Liver (tissue), 9 donors: ENCODE measurements around the gene LHFPL6. TPM values are rescaled to one million over a fixed set of nuclear protein-coding genes. Genes with fewer than 3 reads are reported as not detected.

ENCODE experiments used
- DNase-seq: peaks from one replicate; pipeline ENCODE4 v3.0.0-alpha.2; 2017; ENCODE audit warnings: low spot score
- H3K27ac ChIP-seq, 2 donors: one replicate each; pipeline ENCODE4 v1.7.0; 2013; ENCODE audit warnings: inconsistent platforms in 2 of 2, low read length in 2 of 2, control low read depth in 1 of 2, low read depth in 1 of 2, mild to moderate bottlenecking in 1 of 2
- H3K27me3 ChIP-seq, 4 donors: one replicate each; pipeline versions ENCODE4 v1.6.1 to v1.7.0; 2013; ENCODE audit warnings: low read length in 3 of 4, inconsistent platforms in 1 of 4, mild to moderate bottlenecking in 1 of 4, moderate library complexity in 1 of 4; ENCODE audit not compliant: control insufficient read depth in 4 of 4, insufficient read depth in 4 of 4
- H3K36me3 ChIP-seq, 4 donors: one replicate each; pipeline versions ENCODE4 v1.6.1 to v1.7.0; 2013; ENCODE audit warnings: low read length in 3 of 4, mild to moderate bottlenecking in 3 of 4, low read depth in 1 of 4, moderate library complexity in 1 of 4; ENCODE audit not compliant: control insufficient read depth in 4 of 4, insufficient read depth in 3 of 4
- H3K4me1 ChIP-seq, 4 donors: one replicate each; pipeline versions ENCODE4 v1.6.1 to v1.7.0; 2013; ENCODE audit warnings: low read length in 3 of 4, mild to moderate bottlenecking in 3 of 4, moderate library complexity in 1 of 4; ENCODE audit not compliant: control insufficient read depth in 4 of 4, insufficient read depth in 4 of 4
- H3K4me3 ChIP-seq, 3 donors: one replicate each; pipeline versions ENCODE4 v1.6.1 to v1.7.0; 2013; ENCODE audit warnings: low read length in 3 of 3, control low read depth in 1 of 3, low read depth in 1 of 3, mild to moderate bottlenecking in 1 of 3
- H3K9ac ChIP-seq, 2 donors: one replicate each; pipeline ENCODE4 v1.7.0; 2013; ENCODE audit warnings: low read length in 2 of 2, mild to moderate bottlenecking in 2 of 2, moderate library complexity in 2 of 2, control low read depth in 1 of 2, low read depth in 1 of 2
- H3K9me3 ChIP-seq, 4 donors: one replicate each; pipeline versions ENCODE4 v1.6.1 to v1.7.0; 2013; ENCODE audit warnings: low read length in 3 of 4; ENCODE audit not compliant: control insufficient read depth in 4 of 4
- CTCF ChIP-seq: fragments of 150-350 bp; IDR thresholded peaks from 2 replicates; pipeline ENCODE4 v1.5.1; 2017; ENCODE audit warnings: improper control_type of control experiment, low read depth, low read length; ENCODE audit not compliant: missing input control
- EGR1 ChIP-seq, 2 donors: IDR thresholded peaks; 2 replicates each; pipeline ENCODE4 v1.6.1; 2016 to 2018; ENCODE audit warnings: antibody characterized with exemption in 2 of 2, low read depth in 2 of 2
- FOXA1 ChIP-seq: IDR thresholded peaks from 2 replicates; pipeline ENCODE4 v1.6.1; 2016; ENCODE audit warnings: antibody characterized with exemption
- FOXA2 ChIP-seq: IDR thresholded peaks from 2 replicates; pipeline ENCODE4 v1.6.1; 2016; ENCODE audit warnings: antibody characterized with exemption
- GABPA ChIP-seq, 2 donors: IDR thresholded peaks in 1 of 2; conservative IDR thresholded peaks in 1 of 2; 2 replicates each; pipeline ENCODE4 v1.6.1; 2016; ENCODE audit warnings: antibody characterized with exemption in 2 of 2, mild to moderate bottlenecking in 1 of 2, moderate library complexity in 1 of 2
- HNF4A ChIP-seq, 2 donors: conservative IDR thresholded peaks; 2 replicates each; pipeline ENCODE4 v1.6.1; 2016; ENCODE audit warnings: antibody characterized with exemption in 2 of 2, mild to moderate bottlenecking in 2 of 2
- HNF4G ChIP-seq: IDR thresholded peaks from 2 replicates; pipeline ENCODE4 v1.6.1; 2016; ENCODE audit warnings: antibody characterized with exemption
- NR2F2 ChIP-seq: IDR thresholded peaks from 2 replicates; pipeline ENCODE4 v1.6.1; 2016; ENCODE audit warnings: antibody characterized with exemption
- RAD21 ChIP-seq, 2 donors: IDR thresholded peaks; 2 replicates each; pipeline ENCODE4 v1.6.1; 2016; ENCODE audit warnings: antibody characterized with exemption in 2 of 2, mild to moderate bottlenecking in 2 of 2
- RXRA ChIP-seq, 2 donors: IDR thresholded peaks; 2 replicates each; pipeline ENCODE4 v1.6.1; 2017 to 2018; ENCODE audit warnings: antibody characterized with exemption in 2 of 2, mild to moderate bottlenecking in 1 of 2
- SP1 ChIP-seq: IDR thresholded peaks from 2 replicates; pipeline ENCODE4 v1.6.1; 2018; ENCODE audit warnings: antibody characterized with exemption, mild to moderate bottlenecking
- TAF1 ChIP-seq: conservative IDR thresholded peaks from 2 replicates; pipeline ENCODE4 v1.6.1; 2016; ENCODE audit warnings: antibody characterized with exemption, mild to moderate bottlenecking
- YY1 ChIP-seq: IDR thresholded peaks from 2 replicates; pipeline ENCODE4 v1.6.1; 2016; ENCODE audit warnings: antibody characterized with exemption, mild to moderate bottlenecking
- ZBTB33 ChIP-seq: IDR thresholded peaks from 2 replicates; pipeline ENCODE4 v1.6.1; 2016; ENCODE audit warnings: antibody characterized with exemption
- WGBS: extraction: QIAGEN DNeasy Blood & Tissue Kit; methylation state at CpG from one replicate; pipeline ENCODE4 v1.1.7; 2013; 5-methylcytosine and 5-hydroxymethylcytosine counted together
- polyA plus RNA-seq, 2 donors: library from polyadenylated mRNA; stranded (reverse) in 1 of 2; unstranded in 1 of 2; fragments of 200-250 nt in 1 of 2; fragments of >200 nt in 1 of 2; fragmentation: Nextera tagmentation in 1 of 2; extraction: Ambion mirVana in 1 of 2; gene quantifications; one replicate each; pipeline versions ENCODE4 v1.2.1 to v1.2.3, GENCODE V29; 2013 to 2015
- total RNA-seq, 2 donors: library from RNA; depleted of rRNA; stranded (reverse); fragments of >200 nt; gene quantifications; one replicate each; pipeline ENCODE4 v1.2.3, GENCODE V29; 2014
- TF ChIP-seq, protein P1 (sequence below): IDR thresholded peaks from 2 replicates; pipeline ENCODE4 v1.6.1; 2016; ENCODE audit warnings: antibody characterized with exemption
- TF ChIP-seq, protein P2 (sequence below): IDR thresholded peaks from 2 replicates; pipeline ENCODE4 v1.6.1; 2016; ENCODE audit warnings: antibody characterized with exemption
- TF ChIP-seq, protein P3 (sequence below): IDR thresholded peaks from 2 replicates; pipeline ENCODE4 v1.6.1; 2016; ENCODE audit warnings: antibody characterized with exemption, mild to moderate bottlenecking
- donor health status: healthy.
- donor health status: healthy.
- donor health status: healthy.
- donor health status: healthy.
- donor health status: healthy.

Gene LHFPL6
- total and polyA plus RNA-seq, 4 donors, result 2.6 to 8.3 (median 5.5) TPM

- H3K9me3 ChIP-seq, result no peaks in the 10 kb centered on the region
- no peak for TF ChIP-seq CTCF
- TF ChIP-seq, protein P1, sequence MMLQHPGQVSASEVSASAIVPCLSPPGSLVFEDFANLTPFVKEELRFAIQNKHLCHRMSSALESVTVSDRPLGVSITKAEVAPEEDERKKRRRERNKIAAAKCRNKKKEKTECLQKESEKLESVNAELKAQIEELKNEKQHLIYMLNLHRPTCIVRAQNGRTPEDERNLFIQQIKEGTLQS, result no peak
- TF ChIP-seq RAD21 (IDR thresholded peaks at IDR 0.05), result no peak
- TF ChIP-seq NR2F2, result no peak
- no peak for TF ChIP-seq ZBTB33
- TF ChIP-seq EGR1 (IDR thresholded peaks at IDR 0.05; ENCODE audit: low read depth in 2 of 2), result no peak
- no peak for TF ChIP-seq HNF4A (conservative IDR thresholded peaks at IDR 0.05)
- no peak for TF ChIP-seq FOXA2
- no peak for TF ChIP-seq FOXA1
- no peak for TF ChIP-seq GABPA (IDR thresholded peaks at IDR 0.05 in 1 of 2, conservative IDR thresholded peaks at IDR 0.05 in 1 of 2)
- no peak for DNase-seq
- no peaks in the 10 kb centered on the region for H3K36me3 ChIP-seq
- H3K27ac ChIP-seq, result no peak overlapping the region
- WGBS, result 78% methylated on average over 5 of the region's 5 CpGs
- no peaks in the 10 kb centered on the region for H3K4me1 ChIP-seq
- no peak overlapping the region for H3K4me3 ChIP-seq
- H3K9ac ChIP-seq, result no peak overlapping the region
- H3K27me3 ChIP-seq, result no peaks in the 10 kb centered on the region
Measured at GRCh38 chr13:39586958-39587605, 15.9 kb downstream of the LHFPL6 start.

DNA sequence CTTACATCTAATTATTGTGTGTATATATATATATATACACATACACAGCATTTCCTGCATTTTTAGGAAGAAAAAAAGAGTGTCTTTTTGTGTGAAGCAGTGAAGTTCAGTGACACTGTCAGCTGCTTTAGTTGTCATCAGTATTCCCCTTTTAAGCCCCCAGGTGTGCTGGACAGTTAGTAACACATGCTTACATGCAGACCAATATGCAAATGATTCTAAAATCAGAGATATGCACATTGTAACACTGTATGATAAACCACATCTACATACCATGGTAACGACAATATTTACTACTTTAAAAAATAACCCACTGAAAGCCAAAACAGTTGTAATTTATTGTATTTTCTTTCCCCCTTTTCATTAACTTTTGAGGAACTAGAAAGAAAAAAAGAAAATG is 16.8 kb downstream of the LHFPL6 start:
- no peak for DNase-seq
- Histone ChIP-seq H3K4me1 (no peaks in the 10 kb centered on the region), H3K27ac (no peak overlapping the region), H3K4me3 (no peak overlapping the region), H3K27me3 (no peaks in the 10 kb centered on the region), H3K36me3 (no peaks in the 10 kb centered on the region), H3K9me3 (no peaks in the 10 kb centered on the region), H3K9ac (no peak overlapping the region)
- 87% methylated on average over 1 of the region's 1 CpG for whole genome bisulfite sequencing
- TF ChIP-seq RXRA (IDR thresholded peaks at IDR 0.05), result no peak
- no peak for TF ChIP-seq YY1
- TF ChIP-seq FOXA1, result no peak
- no peak for TF ChIP-seq SP1
- TF ChIP-seq, protein P2, sequence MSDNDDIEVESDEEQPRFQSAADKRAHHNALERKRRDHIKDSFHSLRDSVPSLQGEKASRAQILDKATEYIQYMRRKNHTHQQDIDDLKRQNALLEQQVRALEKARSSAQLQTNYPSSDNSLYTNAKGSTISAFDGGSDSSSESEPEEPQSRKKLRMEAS, result no peak
- no peak for TF ChIP-seq NR2F2
- TF ChIP-seq HNF4G, result no peak
- no peak for TF ChIP-seq EGR1 (IDR thresholded peaks at IDR 0.05; ENCODE audit: low read depth in 2 of 2)
- no peak for TF ChIP-seq ZBTB33
- TF ChIP-seq TAF1, result no peak
- no peak for TF ChIP-seq RAD21 (IDR thresholded peaks at IDR 0.05)
- TF ChIP-seq FOXA2, result no peak
- TF ChIP-seq CTCF, result no peak
- TF ChIP-seq, protein P3, sequence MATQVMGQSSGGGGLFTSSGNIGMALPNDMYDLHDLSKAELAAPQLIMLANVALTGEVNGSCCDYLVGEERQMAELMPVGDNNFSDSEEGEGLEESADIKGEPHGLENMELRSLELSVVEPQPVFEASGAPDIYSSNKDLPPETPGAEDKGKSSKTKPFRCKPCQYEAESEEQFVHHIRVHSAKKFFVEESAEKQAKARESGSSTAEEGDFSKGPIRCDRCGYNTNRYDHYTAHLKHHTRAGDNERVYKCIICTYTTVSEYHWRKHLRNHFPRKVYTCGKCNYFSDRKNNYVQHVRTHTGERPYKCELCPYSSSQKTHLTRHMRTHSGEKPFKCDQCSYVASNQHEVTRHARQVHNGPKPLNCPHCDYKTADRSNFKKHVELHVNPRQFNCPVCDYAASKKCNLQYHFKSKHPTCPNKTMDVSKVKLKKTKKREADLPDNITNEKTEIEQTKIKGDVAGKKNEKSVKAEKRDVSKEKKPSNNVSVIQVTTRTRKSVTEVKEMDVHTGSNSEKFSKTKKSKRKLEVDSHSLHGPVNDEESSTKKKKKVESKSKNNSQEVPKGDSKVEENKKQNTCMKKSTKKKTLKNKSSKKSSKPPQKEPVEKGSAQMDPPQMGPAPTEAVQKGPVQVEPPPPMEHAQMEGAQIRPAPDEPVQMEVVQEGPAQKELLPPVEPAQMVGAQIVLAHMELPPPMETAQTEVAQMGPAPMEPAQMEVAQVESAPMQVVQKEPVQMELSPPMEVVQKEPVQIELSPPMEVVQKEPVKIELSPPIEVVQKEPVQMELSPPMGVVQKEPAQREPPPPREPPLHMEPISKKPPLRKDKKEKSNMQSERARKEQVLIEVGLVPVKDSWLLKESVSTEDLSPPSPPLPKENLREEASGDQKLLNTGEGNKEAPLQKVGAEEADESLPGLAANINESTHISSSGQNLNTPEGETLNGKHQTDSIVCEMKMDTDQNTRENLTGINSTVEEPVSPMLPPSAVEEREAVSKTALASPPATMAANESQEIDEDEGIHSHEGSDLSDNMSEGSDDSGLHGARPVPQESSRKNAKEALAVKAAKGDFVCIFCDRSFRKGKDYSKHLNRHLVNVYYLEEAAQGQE, result no peak
- TF ChIP-seq, protein P1, result no peak
- no peak for TF ChIP-seq GABPA (IDR thresholded peaks at IDR 0.05 in 1 of 2, conservative IDR thresholded peaks at IDR 0.05 in 1 of 2)
